Measurements from ENCODE around the gene LMX1B. TPM values are rescaled to one million over a fixed set of nuclear protein-coding genes. Genes with fewer than 3 reads are reported as not detected.

LMX1B gene
- total RNA-seq, 1 experiment from 2014 or later = 11.3 TPM

GRCh38 chr9:126583144-126583760 is 30.5 kb upstream of the LMX1B start:
- ATAC-seq (peak; percentile 63), DNase-seq (ENCODE audit: low read depth, low spot score) (no peak)
- Histone ChIP-seq H4K20me1 (ENCODE audit: insufficient read depth) (no peaks in the 10 kb centered on the region), H3K4me3 (replicated peaks in 1 of 2; ENCODE audit: low read depth in 1 of 2, low read length in 2 of 2) (no peak overlapping the region), H3K9me2 (ENCODE audit: insufficient read depth) (no peaks in the 10 kb centered on the region), H3K4me1 (ENCODE audit: control insufficient read depth in 1 of 2, insufficient read depth in 2 of 2, low read length in 2 of 2) (no peaks in the 10 kb centered on the region), H3K9me3 (ENCODE audit: control insufficient read depth in 1 of 2, insufficient read depth in 1 of 2, low read depth in 1 of 2, low read length in 2 of 2) (no peaks in the 10 kb centered on the region), H2AFZ (ENCODE audit: low read depth, low read length, poor library complexity, severe bottlenecking) (no peak overlapping the region), H3K4me2 (ENCODE audit: low read length) (no peak overlapping the region), H3K36me3 (ENCODE audit: control insufficient read depth in 1 of 2, insufficient read depth in 2 of 2, low read length in 2 of 2) (no peaks in the 10 kb centered on the region), H3K79me2 (ENCODE audit: insufficient read depth, low read length) (no peaks in the 10 kb centered on the region), H3K27me3 (ENCODE audit: insufficient read depth, low read length) (no peaks in the 10 kb centered on the region), H3K9ac (ENCODE audit: low read length) (no peak overlapping the region), H3K27ac (ENCODE audit: low read depth, low read length) (no peak overlapping the region)
- RAD21 ChIA-PET (ENCODE audit: low non-redundant PET in 1 of 2, low total read pairs in 2 of 2, uncharacterized antibody in 2 of 2, unreplicated experiment in 2 of 2) = no interaction called here
- intact Hi-C loops (cut with micrococcal nuclease) = no loop called here
- POLR2A ChIA-PET = no interaction called here
- CTCF ChIA-PET = no interaction called here
- no peak for TF ChIP-seq CBX3 (IDR thresholded peaks at IDR 0.05; ENCODE audit: low read depth)
- no TSS peak for BruUV-seq (replicated peaks)

DNA sequence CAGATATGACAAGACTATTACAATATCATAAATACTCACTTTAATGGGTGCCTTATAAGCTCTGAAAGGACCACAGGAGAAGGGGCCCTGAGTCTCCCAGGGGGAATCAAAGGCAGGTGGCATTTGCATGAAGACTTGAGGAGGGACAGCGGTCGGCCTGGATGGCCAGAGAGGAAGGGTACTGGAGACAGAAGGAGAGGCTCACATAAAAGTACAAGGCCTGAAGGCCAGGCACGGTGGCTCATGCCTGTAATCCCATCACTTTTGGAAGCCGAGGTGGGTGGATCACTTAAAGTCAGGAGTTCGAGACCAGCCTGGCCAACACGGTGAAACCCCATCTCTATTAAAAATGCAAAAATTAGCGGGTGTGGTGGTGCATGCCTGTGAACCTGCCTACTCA is 29.1 kb upstream of the LMX1B start:
- ChIA-PET CTCF (interaction anchor here (0.7 kb wide), 1 partner anchor 116 kb away, joined by 3 read pairs; no protein-coding TSS in a partner anchor), POLR2A (no interaction called here), RAD21 (ENCODE audit: low non-redundant PET in 1 of 2, low total read pairs in 2 of 2, uncharacterized antibody in 2 of 2, unreplicated experiment in 2 of 2) (no interaction called here)
- Histone ChIP-seq H4K20me1 (ENCODE audit: insufficient read depth) (no peaks in the 10 kb centered on the region), H3K36me3 (ENCODE audit: control insufficient read depth in 1 of 2, insufficient read depth in 2 of 2, low read length in 2 of 2) (no peaks in the 10 kb centered on the region), H3K9me2 (ENCODE audit: insufficient read depth) (no peaks in the 10 kb centered on the region), H3K4me1 (ENCODE audit: control insufficient read depth in 1 of 2, insufficient read depth in 2 of 2, low read length in 2 of 2) (no peaks in the 10 kb centered on the region), H3K27me3 (ENCODE audit: insufficient read depth, low read length) (no peaks in the 10 kb centered on the region), H3K9me3 (ENCODE audit: control insufficient read depth in 1 of 2, insufficient read depth in 1 of 2, low read depth in 1 of 2, low read length in 2 of 2) (no peaks in the 10 kb centered on the region), H3K9ac (ENCODE audit: low read length) (no peak overlapping the region), H3K27ac (ENCODE audit: low read depth, low read length) (no peak overlapping the region), H3K79me2 (ENCODE audit: insufficient read depth, low read length) (no peaks in the 10 kb centered on the region), H3K4me3 (replicated peaks in 1 of 2; ENCODE audit: low read depth in 1 of 2, low read length in 2 of 2) (no peak overlapping the region), H3K4me2 (ENCODE audit: low read length) (no peak overlapping the region), H2AFZ (ENCODE audit: low read depth, low read length, poor library complexity, severe bottlenecking) (no peak overlapping the region)
- ATAC-seq (no peak), DNase-seq (ENCODE audit: low read depth, low spot score) (no peak)
- TF ChIP-seq POLR2AphosphoS5 (IDR thresholded peaks at IDR 0.05; ENCODE audit: low read depth, low read length) (no peak), SP1 (IDR thresholded peaks at IDR 0.05; ENCODE audit: low read depth) (no peak), MAX (IDR thresholded peaks at IDR 0.05) (no peak), ATF3 (IDR thresholded peaks at IDR 0.05) (no peak), EZH2phosphoT487 (IDR thresholded peaks at IDR 0.05; ENCODE audit: borderline replicate concordance) (no peak), ZNF274 (IDR thresholded peaks at IDR 0.05; ENCODE audit: low read depth, low read length) (no peak), CEBPB (IDR thresholded peaks at IDR 0.05; ENCODE audit: low read depth) (no peak), YY1 (IDR thresholded peaks at IDR 0.05; ENCODE audit: extremely low read depth, insufficient replicate concordance, low read depth, low read length) (no peak), JUND (IDR thresholded peaks at IDR 0.05) (no peak), TCF7L2 (IDR thresholded peaks at IDR 0.05; ENCODE audit: borderline replicate concordance, extremely low read depth, insufficient read depth, insufficient read length) (no peak), FOSL1 (IDR thresholded peaks at IDR 0.05; ENCODE audit: low read depth) (no peak), ZFX (IDR thresholded peaks at IDR 0.05) (no peak), EGR1 (IDR thresholded peaks at IDR 0.05; ENCODE audit: low read depth) (no peak), REST (IDR thresholded peaks at IDR 0.05; ENCODE audit: low read depth) (no peak), SIN3A (IDR thresholded peaks at IDR 0.05; ENCODE audit: low read depth) (no peak), SRF (IDR thresholded peaks at IDR 0.05; ENCODE audit: low read depth) (no peak)
- BruUV-seq (replicated peaks) = no TSS peak
- intact Hi-C loops (cut with micrococcal nuclease) = no loop called here

Data from HCT116 (cell line).